K562 (cell line): ENCODE results near the gene PNMA6F. TPM values are rescaled to one million over a fixed set of nuclear protein-coding genes. Genes with fewer than 3 reads are reported as not detected.

Experiments used
- ATAC-seq: fragments of 200-7000 bp; cut with Tn5 transposase; 3 replicates; pipeline ENCODE4 v1.9.1; 2020; ENCODE audit warnings: moderate library complexity
- BruUV-seq: library from RNA; stranded (reverse); fragments of 400-500 nt; replicated peaks from 2 replicates; lab custom pipeline; 2021; lab: Mats Ljungman, UMichigan
- CTCF ChIA-PET: fragments of 300-600 bp; formaldehyde crosslinking; extraction: SDS; loops from one replicate; lab custom pipeline; 2021; ENCODE audit warnings: low intra/inter-chr PET ratio; lab: Yijun Ruan, JAX
- POLR2A ChIA-PET: fragments of 300-600, 350-650 bp; sonication (Branson Sonifier 250); formaldehyde crosslinking; extraction: SDS; loops from one replicate; lab custom pipeline; 2021; ENCODE audit warnings: antibody characterized with exemption, inconsistent platforms; lab: Yijun Ruan, JAX
- DNase-seq, 4 experiments: peaks; one replicate each; pipeline versions ENCODE4 v3.0.0 to v3.0.0-alpha.2; 2011 to 2018; ENCODE audit warnings: low spot score in 3 of 4, mixed read lengths in 3 of 4; ENCODE audit errors: extremely low read depth in 1 of 4
- FAIRE-seq: peaks from 2 replicates; lab custom pipeline; 2011; peaks lifted over from hg19 to GRCh38; lab: Jason Lieb, UNC
- H2AFZ ChIP-seq: 2 replicates; pipeline ENCODE4 v1.6.0; 2011; ENCODE audit warnings: low read depth, low read length, control low read depth, inconsistent platforms
- H3K27ac ChIP-seq: fragments of 200-600 bp; 3 replicates; pipeline ENCODE4 v1.8.0; 2011; ENCODE audit warnings: low read depth, mild to moderate bottlenecking, control low read depth, inconsistent platforms, low read length, moderate library complexity, mixed read lengths; ENCODE audit errors: extremely low read depth
- H3K27me3 ChIP-seq, 2 experiments: fragments of 300-600 bp in 1 of 2; 2 replicates in 1 of 2; 3 replicates in 1 of 2; pipeline versions ENCODE4 v1.6.0 to v1.8.0; 2011; ENCODE audit warnings: inconsistent platforms in 2 of 2, low read length in 2 of 2, mild to moderate bottlenecking in 1 of 2, mixed read lengths in 1 of 2, moderate library complexity in 1 of 2; ENCODE audit not compliant: control insufficient read depth in 2 of 2, insufficient read depth in 2 of 2
- H3K36me3 ChIP-seq: fragments of 300-600 bp; 3 replicates; pipeline ENCODE4 v1.8.0; 2011; ENCODE audit warnings: mild to moderate bottlenecking, low read length, inconsistent platforms; ENCODE audit not compliant: control insufficient read depth, insufficient read depth
- H3K4me1 ChIP-seq, 2 experiments: fragments of 200-600 bp in 1 of 2; replicated peaks in 1 of 2; 2 replicates in 1 of 2; 3 replicates in 1 of 2; pipeline versions ENCODE4 v1.5.1 to v1.8.0; 2011; ENCODE audit warnings: inconsistent platforms in 2 of 2, low read length in 2 of 2, mild to moderate bottlenecking in 1 of 2, mixed read lengths in 1 of 2, moderate library complexity in 1 of 2; ENCODE audit not compliant: control insufficient read depth in 2 of 2, insufficient read depth in 2 of 2
- H3K4me2 ChIP-seq: 2 replicates; pipeline ENCODE4 v1.6.1; 2011; ENCODE audit warnings: low read length, control low read depth, inconsistent platforms, mixed read lengths; ENCODE audit not compliant: insufficient read depth
- H3K4me3 ChIP-seq: fragments of 200-600 bp; sonication (generic), shearing (Covaris generic); 2 replicates; pipeline ENCODE4 v1.5.1; 2016; ENCODE audit warnings: control low read depth, inconsistent platforms
- H3K79me2 ChIP-seq: fragments of 200-600 bp; 3 replicates; pipeline ENCODE4 v1.8.0; 2011; ENCODE audit warnings: low read length, inconsistent platforms; ENCODE audit not compliant: control insufficient read depth, insufficient read depth
- H3K9ac ChIP-seq, 2 experiments: 2 replicates each; pipeline versions ENCODE4 v1.6.0 to v1.6.1; 2011; ENCODE audit warnings: low read depth in 2 of 2, low read length in 2 of 2, control low read depth in 1 of 2, inconsistent platforms in 1 of 2, mild to moderate bottlenecking in 1 of 2, mixed read lengths in 1 of 2; ENCODE audit not compliant: insufficient read depth in 1 of 2
- H3K9me1 ChIP-seq: one replicate; pipeline ENCODE4 v1.6.0; 2011; ENCODE audit warnings: inconsistent platforms, mild to moderate bottlenecking, low read length, moderate library complexity; ENCODE audit not compliant: control insufficient read depth, insufficient read depth
- H3K9me3 ChIP-seq: replicated peaks from 2 replicates; pipeline ENCODE4 v1.5.1; 2011; ENCODE audit warnings: low read depth, low read length, inconsistent platforms; ENCODE audit not compliant: control insufficient read depth, insufficient read depth
- H4K20me1 ChIP-seq: replicated peaks from 2 replicates; pipeline ENCODE4 v1.6.1; 2011; ENCODE audit warnings: low read length, inconsistent platforms, mixed read lengths; ENCODE audit not compliant: control insufficient read depth, insufficient read depth
- ESRRB ChIP-seq: fragments of 250-450 bp; sonication (Bioruptor Pico); IDR thresholded peaks from 2 replicates; pipeline ENCODE4 v1.5.0; 2020; ENCODE audit warnings: mild to moderate bottlenecking, moderate library complexity, borderline replicate concordance
- FOXA1 ChIP-seq: fragments of 450-650 bp; IDR thresholded peaks from 2 replicates; pipeline ENCODE4 v1.6.1; 2016; ENCODE audit warnings: mild to moderate bottlenecking, borderline replicate concordance
- GATA2 ChIP-seq: sonication (generic); formaldehyde crosslinking; IDR thresholded peaks from 2 replicates; pipeline ENCODE4 v1.4.0; 2020; ENCODE audit warnings: mild to moderate bottlenecking, missing genetic modification reagents
- GATAD2A ChIP-seq: fragments of 450-650 bp; IDR thresholded peaks from 2 replicates; pipeline ENCODE4 v1.6.1; 2017
- MAFG ChIP-seq: fragments of 450-650 bp; conservative IDR thresholded peaks from 2 replicates; pipeline ENCODE4 v1.6.1; 2016; ENCODE audit warnings: missing genetic modification characterization, missing compliant biosample characterization
- SMAD4 ChIP-seq: fragments of 250-450 bp; sonication (Bioruptor Pico); conservative IDR thresholded peaks from 2 replicates; pipeline ENCODE4 v1.8.0; 2021; ENCODE audit warnings: inconsistent platforms, mild to moderate bottlenecking, moderate library complexity
- SP1 ChIP-seq: sonication (generic); formaldehyde crosslinking; IDR thresholded peaks from 2 replicates; pipeline ENCODE4 v1.8.1; 2022; ENCODE audit warnings: mild to moderate bottlenecking, missing genetic modification reagents
- TAF1 ChIP-seq: IDR thresholded peaks from 2 replicates; pipeline ENCODE4 v1.6.1; 2011; ENCODE audit warnings: mild to moderate bottlenecking, low read length, moderate library complexity; ENCODE audit not compliant: insufficient read depth, control insufficient read depth, severe bottlenecking; ENCODE audit errors: extremely low read depth
- TAF7 ChIP-seq: fragments of 450-650 bp; IDR thresholded peaks from 2 replicates; pipeline ENCODE4 v1.6.1; 2016; ENCODE audit warnings: missing genetic modification characterization, missing compliant biosample characterization
- WGBS: fragments of 100-300 bp; shearing (Covaris generic); methylation state at CpG from one replicate; pipeline ENCODE4 v1.1.6; 2016; ENCODE audit warnings: low coverage, mixed read lengths; ENCODE audit not compliant: insufficient coverage; ENCODE audit errors: missing lambda C conversion rate; 5-methylcytosine and 5-hydroxymethylcytosine counted together
- in situ Hi-C: fragments of 300-500 bp; cut with MboI; formaldehyde crosslinking; loops from 4 replicates; pipeline ENCODE4 v1.15.0; 2018; ENCODE audit warnings: inconsistent platforms, mixed read lengths
- intact Hi-C: fragments of 100-400 bp; cut with micrococcal nuclease; formaldehyde crosslinking; loops from 2 replicates; pipeline ENCODE4 v1.14.2; 2022
- polyA plus RNA-seq, 8 experiments: library from polyadenylated mRNA; depleted of rRNA in 4 of 8; stranded (reverse) in 5 of 8; unstranded in 3 of 8; fragments of >200 nt; fragmentation: Nextera tagmentation in 2 of 8; fragmentation: Illumina TruSeq in 1 of 8; extraction: Ambion mirVana in 2 of 8; extraction: Trizol in 1 of 8; gene quantifications; 2 replicates each; pipeline versions ENCODE4 v1.2.1 to v1.2.3, GENCODE V29; 2011 to 2014; ENCODE audit warnings: inconsistent platforms in 1 of 8, missing spikeins in 1 of 8
- total RNA-seq, 7 experiments: library from RNA; depleted of rRNA in 6 of 7; stranded (reverse); fragments of >200 nt in 6 of 7; fragmentation: Illumina TruSeq in 2 of 7; extraction: Trizol in 2 of 7; gene quantifications; 2 replicates each; pipeline versions ENCODE4 v1.2.1 to v1.2.3, GENCODE V29; 2011 to 2021; ENCODE audit warnings: low replicate concordance in 1 of 7

PNMA6F gene
- total and polyA plus RNA-seq, 9 of the 15 experiments (the other 6 are each of a cell fraction or from before 2014, with no cell fraction given) = not detected

DNA sequence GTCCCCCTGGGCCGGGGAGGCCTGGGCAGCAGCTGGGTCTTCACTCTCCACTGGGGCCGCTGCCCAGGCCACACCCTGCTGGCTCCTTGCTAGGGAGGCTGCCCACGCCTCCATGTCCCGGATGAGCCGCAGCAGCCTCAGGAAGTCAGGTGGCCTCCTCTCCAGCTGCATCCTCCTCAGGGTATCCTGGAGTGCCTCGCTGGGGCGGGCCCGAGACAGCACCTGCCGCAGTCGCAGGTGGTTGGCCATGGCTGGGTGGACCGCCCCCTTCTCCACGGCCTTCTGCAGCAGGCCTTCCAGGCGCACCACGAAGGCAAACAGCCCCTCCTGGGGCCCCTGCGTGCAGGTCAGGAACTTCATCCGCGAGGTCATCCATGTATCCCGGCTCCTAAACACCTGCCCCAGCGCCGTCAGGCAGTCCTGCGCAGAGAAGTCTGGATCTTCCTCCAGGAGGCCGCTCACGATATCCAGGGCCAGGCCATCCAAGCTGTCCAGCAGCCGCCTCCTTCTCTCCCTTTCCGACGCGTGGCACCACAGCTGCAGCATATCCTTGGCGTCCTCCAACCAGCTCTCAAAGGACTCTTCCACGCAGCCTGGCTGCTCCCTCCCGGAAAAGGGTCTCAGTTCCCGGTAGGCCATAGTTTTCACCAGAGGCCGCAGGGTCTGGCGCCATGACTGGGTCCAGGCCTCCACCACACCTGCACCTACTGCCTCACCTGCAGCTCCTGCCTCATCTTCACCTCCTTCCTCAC is 2.1 kb downstream of the PNMA6F start:
- BruUV-seq = no TSS peak
- H3K9me1 ChIP-seq = no peaks in the 10 kb centered on the region
- H3K9ac ChIP-seq = no peak overlapping the region
- no peak overlapping the region for H3K27ac ChIP-seq
- FAIRE-seq = no peak
- no peaks in the 10 kb centered on the region; a peak in 1 of 5 replicates for H3K27me3 ChIP-seq
- no peaks in the 10 kb centered on the region for H3K36me3 ChIP-seq
- DNase-seq = no peak
- POLR2A ChIA-PET = no interaction called here
- peaks cover 0 to 11% of the 10 kb centered on the region in 2 experiments; a peak in 2 of 5 replicates for H3K4me1 ChIP-seq
- no peak overlapping the region for H3K4me2 ChIP-seq
- no peak overlapping the region for H2AFZ ChIP-seq
- no peaks in the 10 kb centered on the region for H3K9me3 ChIP-seq
- no peak for ATAC-seq
- CTCF ChIA-PET = no interaction called here
- H3K4me3 ChIP-seq = no peak overlapping the region
- intact Hi-C loops (loop anchor here (5.0 kb wide), 1 partner anchor 257 kb away; no protein-coding TSS in a partner anchor), in situ Hi-C loops (loop anchor here (10.0 kb wide), 1 partner anchor 335 kb away; no protein-coding TSS in a partner anchor)
- H3K79me2 ChIP-seq = no peaks in the 10 kb centered on the region
- no peak for TF ChIP-seq GATA2
- TF ChIP-seq MAFG = no peak
- TF ChIP-seq SMAD4 (CRISPR knock-in tag) = no peak
- TF ChIP-seq SP1 (CRISPR knock-in tag) = no peak
- no peak for TF ChIP-seq TAF7 (tag)
- no peak for TF ChIP-seq TAF1
- TF ChIP-seq GATAD2A = no peak
- TF ChIP-seq ESRRB (CRISPR knock-in tag) = no peak
- TF ChIP-seq FOXA1 = no peak
- WGBS = 28% methylated on average over 10 of the region's 33 CpGs
- no peaks in the 10 kb centered on the region for H4K20me1 ChIP-seq
